Activated CD4-positive, alpha-beta T cell treated with anti-CD3 and anti-CD28 coated beads, Interleukin-2, amount 10 ng/mL, durations not matched to agents 7 days and 5 days (primary cell): ENCODE data around the gene EHD4. TPM values are rescaled to one million over a fixed set of nuclear protein-coding genes. Genes with fewer than 3 reads are reported as not detected.

Experiments used
- CTCF ChIA-PET: fragments of 350-600 bp; sonication (Branson Sonifier 250); formaldehyde crosslinking; loops from one replicate; lab custom pipeline; 2021; ENCODE audit warnings: antibody characterized with exemption; lab: Charles Lee
- POLR2A ChIA-PET: fragments of 350-600 bp; sonication (Branson Sonifier 250); formaldehyde crosslinking; loops from one replicate; lab custom pipeline; 2021; ENCODE audit warnings: antibody characterized with exemption; lab: Charles Lee
- DNase-seq: peaks from one replicate; pipeline ENCODE4 v3.0.0-alpha.2; 2020
- H3K27ac Mint-ChIP-seq: one replicate; pipeline ENCODE4 v1.8.0; 2021; ENCODE audit warnings: mild to moderate bottlenecking, moderate library complexity, mixed read lengths
- H3K27me3 Mint-ChIP-seq: one replicate; pipeline ENCODE4 v1.8.0; 2021; ENCODE audit warnings: mixed read lengths
- H3K36me3 Mint-ChIP-seq: one replicate; pipeline ENCODE4 v1.8.0; 2021; ENCODE audit warnings: low read depth, mixed read lengths
- H3K4me1 Mint-ChIP-seq: one replicate; pipeline ENCODE4 v1.8.0; 2021; ENCODE audit warnings: mixed read lengths
- H3K4me3 Mint-ChIP-seq: one replicate; pipeline ENCODE4 v1.8.0; 2021; ENCODE audit warnings: mild to moderate bottlenecking, moderate library complexity, mixed read lengths
- H3K9me3 Mint-ChIP-seq: one replicate; pipeline ENCODE4 v1.8.0; 2021; ENCODE audit warnings: mixed read lengths
- total RNA-seq, 2 experiments: library from RNA; stranded (reverse); gene quantifications; one replicate each; pipeline ENCODE4 v1.2.3, GENCODE V29; 2021

EHD4 gene
- total RNA-seq, 2 experiments from 2014 or later: 14.5 TPM

DNA sequence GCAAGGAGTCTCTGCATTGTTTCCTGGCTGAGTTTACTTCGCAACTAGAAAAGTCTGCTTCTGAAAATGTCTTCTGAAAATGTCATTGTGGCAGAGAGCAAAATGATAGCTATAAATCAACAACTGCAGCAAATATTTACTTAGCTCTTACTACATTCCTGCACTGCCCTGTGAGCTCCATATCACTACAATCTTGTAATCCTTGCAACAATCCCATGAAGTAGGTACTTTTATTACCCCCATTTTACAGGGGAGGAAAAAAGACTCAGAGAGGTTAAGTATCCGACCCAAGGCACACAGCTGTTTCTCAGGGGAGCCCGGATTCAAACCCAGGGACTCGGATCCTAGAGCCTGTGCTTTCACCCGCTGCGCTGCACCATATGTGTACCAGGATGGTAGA is 44.3 kb downstream of the EHD4 start:
- POLR2A ChIA-PET: no interaction called here
- no peak for DNase-seq
- Mint-ChIP-seq H3K4me1 (peaks cover 54% of the 10 kb centered on the region), H3K36me3 (no peaks in the 10 kb centered on the region), H3K9me3 (no peaks in the 10 kb centered on the region), H3K27ac (no peak overlapping the region), H3K27me3 (no peaks in the 10 kb centered on the region), H3K4me3 (no peak overlapping the region)
- CTCF ChIA-PET: interaction anchor here (1.4 kb wide), 1 partner anchor 9 kb away, joined by 5 read pairs; no protein-coding TSS in a partner anchor

DNA sequence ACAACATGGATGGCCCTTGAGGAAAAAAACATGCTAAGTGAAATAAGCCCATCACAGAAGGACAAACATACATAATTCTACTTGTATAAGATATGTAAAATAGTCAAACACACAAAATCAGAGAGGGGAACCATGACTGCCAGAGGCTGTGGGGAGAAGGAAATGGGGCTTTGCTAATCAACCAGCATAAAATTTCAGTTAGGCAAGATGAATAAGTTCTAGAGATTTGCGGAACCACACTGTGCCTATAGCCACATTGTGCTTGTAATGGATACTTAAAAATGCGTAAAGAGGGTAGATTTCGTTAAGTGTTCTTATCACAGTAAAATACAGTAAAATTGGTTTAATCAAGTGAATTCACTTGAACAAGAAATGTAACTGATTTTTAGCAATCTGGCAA is 44.8 kb downstream of the EHD4 start:
- no peak overlapping the region for H3K4me3 Mint-ChIP-seq
- no peaks in the 10 kb centered on the region for H3K9me3 Mint-ChIP-seq
- H3K27ac Mint-ChIP-seq: no peak overlapping the region
- H3K4me1 Mint-ChIP-seq: peaks cover 53% of the 10 kb centered on the region
- no peak for DNase-seq
- ChIA-PET CTCF (interaction anchor here (1.4 kb wide), 1 partner anchor 10 kb away, joined by 5 read pairs; no protein-coding TSS in a partner anchor), POLR2A (no interaction called here)
- H3K36me3 Mint-ChIP-seq: no peaks in the 10 kb centered on the region
- no peaks in the 10 kb centered on the region for H3K27me3 Mint-ChIP-seq

DNA sequence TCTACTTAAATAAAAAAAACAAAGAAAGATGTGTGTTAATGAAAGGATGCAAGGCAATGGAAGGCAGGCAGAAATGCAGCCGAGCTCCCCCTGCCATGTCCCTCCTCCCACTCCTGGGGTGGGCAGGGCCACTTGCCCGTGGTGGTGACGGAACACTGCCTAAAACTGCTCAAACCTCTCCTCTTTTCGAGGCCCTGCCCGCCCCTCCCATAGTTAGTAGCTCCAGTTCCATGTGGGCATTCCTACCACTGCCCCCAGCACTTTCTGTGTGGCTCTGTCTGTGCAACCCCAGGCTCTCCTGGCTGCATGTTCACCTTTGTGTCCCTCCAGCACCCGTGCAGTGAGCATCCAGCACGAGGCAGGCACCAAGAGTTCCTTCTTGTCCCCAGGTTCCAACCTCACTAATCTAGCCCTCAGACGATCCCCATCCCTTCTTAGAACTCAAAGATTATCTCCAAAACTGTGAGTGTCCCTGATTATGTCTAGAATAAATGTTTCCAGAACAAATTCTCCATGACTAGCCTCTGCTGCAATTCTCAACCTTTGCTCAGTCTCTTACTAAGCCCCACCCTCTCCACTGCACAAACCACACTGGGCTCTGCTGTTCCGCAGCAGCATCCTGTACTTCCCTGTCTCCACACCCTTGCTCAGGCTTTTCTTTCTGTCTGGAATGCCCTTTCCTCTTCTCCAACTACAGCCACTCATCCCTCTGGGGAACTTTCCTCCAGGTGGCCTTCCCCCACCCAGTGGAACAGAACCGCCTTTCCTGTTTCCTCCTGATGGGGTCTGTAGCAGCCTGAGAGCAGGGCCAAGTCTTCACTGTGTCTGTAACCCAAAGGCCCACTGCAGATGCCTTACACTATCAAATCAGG is 45.9 kb downstream of the EHD4 start:
- Mint-ChIP-seq H3K4me1 (peaks cover 57% of the 10 kb centered on the region), H3K27ac (peak overlapping the region; percentile 82), H3K27me3 (no peaks in the 10 kb centered on the region), H3K4me3 (no peak overlapping the region), H3K36me3 (no peaks in the 10 kb centered on the region), H3K9me3 (no peaks in the 10 kb centered on the region)
- CTCF ChIA-PET: interaction anchor here (1.0 to 1.3 kb wide), 2 partner anchors 10 to 152 kb away, joined by 3 to 4 read pairs; partner anchors contain the start of gene MAPKBP1
- POLR2A ChIA-PET: no interaction called here
- DNase-seq: no peak

DNA sequence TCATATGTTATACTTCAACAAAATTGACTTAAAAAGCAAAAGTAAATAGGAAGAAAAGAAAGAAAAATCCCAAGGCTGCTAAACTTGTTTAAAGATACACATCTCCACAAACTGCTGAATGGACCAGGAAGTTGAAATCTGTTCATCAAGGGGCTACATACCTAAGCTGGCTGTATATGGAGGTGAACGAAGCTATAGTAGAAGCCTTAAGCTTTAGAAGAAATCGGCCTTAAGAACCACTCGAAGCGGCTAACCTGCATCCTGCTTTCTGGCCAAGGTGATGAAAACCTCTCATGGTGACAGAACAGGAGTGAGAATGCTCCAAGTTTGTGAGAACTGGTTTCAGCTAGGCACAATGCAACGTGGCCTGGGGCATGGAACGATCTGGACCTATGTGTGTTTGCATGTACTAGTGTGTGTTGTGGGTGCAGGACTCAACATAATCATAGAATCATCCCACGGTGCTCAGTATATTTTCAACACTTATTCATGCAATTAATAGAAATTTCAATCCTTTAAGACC is 47.2 kb downstream of the EHD4 start:
- DNase-seq: no peak
- Mint-ChIP-seq H3K27ac (no peak overlapping the region), H3K4me1 (peaks cover 55% of the 10 kb centered on the region), H3K9me3 (no peaks in the 10 kb centered on the region), H3K27me3 (no peaks in the 10 kb centered on the region), H3K4me3 (no peak overlapping the region), H3K36me3 (no peaks in the 10 kb centered on the region)
- CTCF ChIA-PET: interaction anchor here (0.7 to 1.3 kb wide), 3 partner anchors 20 to 151 kb away, joined by 3 to 4 read pairs (median 4); partner anchors contain the start of gene MAPKBP1
- POLR2A ChIA-PET: no interaction called here

DNA sequence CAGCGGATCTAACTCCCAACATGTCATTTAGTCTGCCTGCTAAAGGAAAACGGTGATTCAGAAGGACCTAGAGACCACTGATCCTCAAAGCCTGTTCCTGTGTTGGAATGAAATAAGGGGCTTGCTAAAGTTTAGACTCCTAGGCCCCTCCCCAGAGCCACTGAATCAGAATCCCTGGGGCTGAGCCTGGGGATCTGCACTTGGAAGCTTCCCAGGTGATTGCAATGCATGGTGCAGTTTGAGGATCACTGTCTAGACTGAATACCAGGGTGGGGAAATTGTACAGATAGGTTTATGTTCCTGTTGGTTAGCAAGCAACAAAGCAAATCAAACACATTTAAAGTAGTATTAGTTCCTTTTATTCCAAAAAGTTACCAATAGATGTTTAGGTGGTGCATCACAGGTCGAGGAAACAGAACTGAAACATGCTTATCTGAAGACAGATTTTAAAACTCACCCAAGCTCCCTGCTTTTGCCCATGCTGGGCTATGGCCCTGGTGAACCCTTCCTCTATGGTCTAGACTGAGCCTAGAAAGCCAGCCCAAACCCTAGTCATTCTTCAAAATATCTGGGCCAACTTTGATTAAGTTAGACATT is 48.9 kb downstream of the EHD4 start:
- no peaks in the 10 kb centered on the region for H3K9me3 Mint-ChIP-seq
- no peak for DNase-seq
- no peak overlapping the region for H3K27ac Mint-ChIP-seq
- no peak overlapping the region for H3K4me3 Mint-ChIP-seq
- CTCF ChIA-PET: interaction anchor here (0.8 to 3.6 kb wide), 6 partner anchors 8 to 156 kb away, joined by 3 to 18 read pairs (median 4); no protein-coding TSS in a partner anchor
- POLR2A ChIA-PET: no interaction called here
- H3K4me1 Mint-ChIP-seq: peaks cover 45% of the 10 kb centered on the region
- no peaks in the 10 kb centered on the region for H3K27me3 Mint-ChIP-seq
- peaks cover 3% of the 10 kb centered on the region for H3K36me3 Mint-ChIP-seq

DNA sequence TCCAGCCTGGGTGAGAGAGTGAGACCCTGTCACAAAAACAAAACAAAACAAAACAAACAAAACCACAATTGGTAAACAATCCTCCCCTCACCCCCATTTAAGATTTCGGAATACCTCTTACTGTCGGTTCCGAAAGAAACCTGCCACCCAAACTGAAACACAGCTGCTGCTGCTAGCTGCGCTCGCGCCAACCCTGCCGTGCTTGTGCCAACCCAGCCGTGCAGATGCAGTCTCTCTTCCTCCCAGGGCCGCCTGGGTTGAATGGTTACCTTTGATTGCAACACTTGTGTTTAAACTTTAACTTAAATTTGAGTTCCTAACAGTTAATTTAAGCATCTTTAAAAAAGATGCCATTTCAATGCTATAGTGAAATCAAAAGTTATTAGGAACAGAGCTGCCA is 50.0 kb downstream of the EHD4 start:
- H3K27ac Mint-ChIP-seq: no peak overlapping the region
- POLR2A ChIA-PET: no interaction called here
- no peak overlapping the region for H3K4me3 Mint-ChIP-seq
- CTCF ChIA-PET: interaction anchor here (0.8 to 3.6 kb wide), 3 partner anchors 10 to 28 kb away, joined by 3 to 18 read pairs (median 9); no protein-coding TSS in a partner anchor
- H3K9me3 Mint-ChIP-seq: no peaks in the 10 kb centered on the region
- peaks cover 5% of the 10 kb centered on the region for H3K36me3 Mint-ChIP-seq
- H3K27me3 Mint-ChIP-seq: no peaks in the 10 kb centered on the region
- no peak for DNase-seq
- peaks cover 48% of the 10 kb centered on the region for H3K4me1 Mint-ChIP-seq

DNA sequence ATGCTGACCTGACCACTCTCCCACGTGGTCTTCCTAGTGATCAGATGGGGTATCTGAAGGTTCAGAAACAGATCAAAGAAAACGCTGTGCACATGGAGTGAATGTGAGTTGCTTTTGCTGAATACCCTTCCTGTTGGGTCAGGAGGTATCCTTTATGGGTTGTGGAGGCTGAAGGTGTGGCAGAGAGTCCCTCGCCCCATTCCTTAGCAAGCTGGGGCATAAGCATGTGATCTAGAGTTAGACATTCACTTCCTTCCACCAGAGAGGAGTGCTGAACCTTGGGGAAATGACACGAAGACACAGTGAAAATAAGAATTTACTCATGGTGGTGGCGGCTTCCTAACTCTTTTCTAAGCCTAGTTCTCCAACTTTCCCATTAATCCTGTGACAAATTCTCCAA is 50.7 kb downstream of the EHD4 start:
- H3K27me3 Mint-ChIP-seq: no peaks in the 10 kb centered on the region
- peaks cover 5% of the 10 kb centered on the region for H3K36me3 Mint-ChIP-seq
- no peak for DNase-seq
- H3K4me3 Mint-ChIP-seq: no peak overlapping the region
- no peaks in the 10 kb centered on the region for H3K9me3 Mint-ChIP-seq
- CTCF ChIA-PET: interaction anchor here (2.6 to 3.6 kb wide), 2 partner anchors 10 to 16 kb away, joined by 9 to 18 read pairs; no protein-coding TSS in a partner anchor
- POLR2A ChIA-PET: interaction anchor here (0.8 kb wide), 1 partner anchor 48 kb away, joined by 3 read pairs; no protein-coding TSS in a partner anchor
- peak overlapping the region; percentile 61 for H3K27ac Mint-ChIP-seq
- peaks cover 45% of the 10 kb centered on the region for H3K4me1 Mint-ChIP-seq

DNA sequence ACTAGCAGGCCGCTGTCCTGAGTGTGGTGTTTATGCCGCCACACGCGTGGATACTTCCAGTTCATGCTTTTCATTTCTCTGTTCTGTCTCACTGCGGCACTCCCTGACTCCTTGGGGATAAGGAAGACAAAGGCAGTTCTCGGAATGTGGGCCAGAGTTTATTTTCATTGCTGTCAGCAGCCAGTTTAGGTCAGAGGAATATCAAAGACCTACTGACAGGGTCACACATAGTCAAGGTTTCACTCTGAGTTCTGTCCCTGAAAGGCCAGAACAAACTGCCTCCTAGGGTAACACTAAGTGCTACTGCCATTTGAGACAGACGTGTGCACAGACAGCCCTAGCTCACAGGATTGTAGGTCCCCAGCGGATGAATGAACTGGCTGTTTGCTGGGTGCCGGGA is 51.2 kb downstream of the EHD4 start:
- Mint-ChIP-seq H3K27ac (peak overlapping the region; percentile 61), H3K9me3 (no peaks in the 10 kb centered on the region), H3K4me1 (peaks cover 45% of the 10 kb centered on the region), H3K36me3 (peaks cover 7% of the 10 kb centered on the region), H3K4me3 (no peak overlapping the region), H3K27me3 (no peaks in the 10 kb centered on the region)
- DNase-seq: no peak
- CTCF ChIA-PET: interaction anchor here (0.9 to 3.6 kb wide), 3 partner anchors 11 to 16 kb away, joined by 4 to 18 read pairs (median 9); no protein-coding TSS in a partner anchor
- POLR2A ChIA-PET: interaction anchor here (0.8 kb wide), 1 partner anchor 49 kb away, joined by 3 read pairs; no protein-coding TSS in a partner anchor

DNA sequence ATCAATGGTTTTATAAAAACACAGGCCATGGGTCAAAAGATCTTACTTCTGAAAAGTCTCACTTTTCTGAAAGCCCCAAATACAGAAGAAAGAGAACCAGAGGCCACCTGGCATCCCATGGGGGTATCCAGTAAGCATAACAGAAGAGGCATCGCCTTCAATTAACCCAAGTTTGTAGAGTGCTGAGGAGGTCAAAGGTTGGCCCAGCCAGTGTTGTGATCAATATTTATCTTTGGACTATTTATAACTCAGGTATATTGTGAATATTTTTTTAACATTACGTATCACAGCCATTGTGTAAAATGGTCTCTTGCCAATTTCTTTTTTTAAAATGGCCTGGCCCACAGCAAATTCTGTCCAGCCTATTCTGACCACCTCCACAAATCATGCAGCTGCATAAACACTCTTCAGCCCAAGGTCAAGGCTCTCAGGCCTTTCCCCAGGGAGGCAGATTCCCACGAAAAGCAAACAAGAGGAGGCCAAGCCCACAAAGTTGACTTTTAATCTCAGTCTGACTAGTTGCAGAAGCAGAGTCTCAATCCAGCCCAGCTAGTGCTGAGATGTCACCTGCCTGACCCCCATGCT is 52.3 kb downstream of the EHD4 start:
- POLR2A ChIA-PET: no interaction called here
- DNase-seq: no peak
- CTCF ChIA-PET: interaction anchor here (0.9 kb wide), 1 partner anchor 15 kb away, joined by 4 read pairs; no protein-coding TSS in a partner anchor
- peaks cover 10% of the 10 kb centered on the region for H3K36me3 Mint-ChIP-seq
- H3K27ac Mint-ChIP-seq: no peak overlapping the region
- H3K9me3 Mint-ChIP-seq: no peaks in the 10 kb centered on the region
- no peak overlapping the region for H3K4me3 Mint-ChIP-seq
- H3K4me1 Mint-ChIP-seq: peaks cover 43% of the 10 kb centered on the region
- H3K27me3 Mint-ChIP-seq: no peaks in the 10 kb centered on the region

DNA sequence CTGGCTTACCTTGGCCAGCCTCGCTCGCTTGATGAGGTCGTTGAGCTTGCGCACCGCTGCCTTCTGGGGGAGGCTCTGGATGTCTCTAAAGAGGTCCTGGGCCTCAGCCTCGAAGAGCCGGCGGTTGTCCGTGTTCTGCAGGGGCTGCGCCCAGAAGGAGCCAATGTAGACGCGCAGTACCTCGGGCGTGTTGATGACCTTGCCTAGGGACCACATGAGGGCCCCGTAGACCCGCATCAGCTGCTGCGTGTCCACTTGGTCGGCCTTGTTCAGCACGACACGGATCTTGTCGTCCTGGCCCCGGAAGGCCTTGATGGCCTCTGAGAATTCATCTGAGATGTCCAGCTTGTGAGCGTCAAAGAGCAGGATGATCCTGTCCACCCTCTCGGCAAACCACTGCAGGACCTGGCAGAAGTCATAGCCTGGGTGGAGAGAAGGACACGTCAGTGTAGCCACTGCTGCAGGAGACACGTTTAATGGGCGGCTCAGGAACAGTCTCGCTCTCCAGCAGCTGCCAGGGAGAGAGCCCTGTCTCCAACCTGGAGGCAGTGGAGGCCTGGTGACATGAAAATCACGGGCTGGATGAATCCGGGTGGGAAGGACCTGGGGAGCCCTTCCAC is 53.0 kb downstream of the EHD4 start:
- peaks cover 40% of the 10 kb centered on the region for H3K4me1 Mint-ChIP-seq
- DNase-seq: no peak
- CTCF ChIA-PET: no interaction called here
- POLR2A ChIA-PET: no interaction called here
- H3K9me3 Mint-ChIP-seq: no peaks in the 10 kb centered on the region
- peaks cover 10% of the 10 kb centered on the region for H3K36me3 Mint-ChIP-seq
- no peak overlapping the region for H3K4me3 Mint-ChIP-seq
- H3K27me3 Mint-ChIP-seq: no peaks in the 10 kb centered on the region
- H3K27ac Mint-ChIP-seq: peak overlapping the region; percentile 15

DNA sequence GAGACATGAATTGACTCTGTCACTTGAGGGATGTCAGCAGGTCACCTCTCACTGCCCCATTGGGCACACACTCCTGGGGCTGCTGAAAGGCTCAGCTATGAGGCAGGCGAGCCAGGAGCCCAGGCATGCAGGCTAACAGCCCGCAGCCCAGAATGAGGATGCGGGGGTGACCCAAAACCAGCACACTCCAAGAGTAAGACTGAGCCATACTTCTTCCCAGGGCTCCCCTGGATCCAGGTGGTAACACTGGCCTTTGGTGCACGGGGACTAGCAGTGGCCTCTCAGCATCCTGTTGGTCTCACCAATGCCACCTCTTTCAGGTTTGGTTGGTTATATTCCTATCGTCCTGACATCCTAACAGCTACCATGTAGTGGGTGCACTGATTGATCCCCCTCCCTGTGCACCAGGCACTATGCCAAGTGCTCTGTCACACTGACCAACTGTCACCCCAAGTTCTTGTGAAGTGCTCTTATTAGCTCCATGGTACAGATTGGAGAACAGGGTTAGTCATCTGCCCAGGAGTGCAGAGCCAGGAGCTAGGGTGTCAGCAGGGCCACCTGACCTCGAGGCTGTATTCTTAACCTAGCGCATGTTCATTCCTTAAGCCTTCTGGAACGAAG is 53.7 kb downstream of the EHD4 start:
- Mint-ChIP-seq H3K27me3 (no peaks in the 10 kb centered on the region), H3K27ac (no peak overlapping the region), H3K4me3 (no peak overlapping the region), H3K9me3 (no peaks in the 10 kb centered on the region), H3K4me1 (peaks cover 33% of the 10 kb centered on the region), H3K36me3 (peaks cover 10% of the 10 kb centered on the region)
- CTCF ChIA-PET: interaction anchor here (0.8 kb wide), 1 partner anchor 72 kb away, joined by 3 read pairs; no protein-coding TSS in a partner anchor
- no peak for DNase-seq
- POLR2A ChIA-PET: no interaction called here
